ENCODE results near the gene VWF.

- TF ChIP-seq POLR2A (IDR thresholded peaks at IDR 0.05; ENCODE audit: low read length) = no peak
- no peak for TF ChIP-seq GATA1 (IDR thresholded peaks at IDR 0.05; ENCODE audit: low read depth, low read length)
Observed at GRCh38 chr12:5909560-5909959, 214.9 kb downstream of the VWF start.

Measured in erythroblast (primary cell).